CD4-positive, alpha-beta T cell treated with Interleukin-6 for 4 hours (primary cell): Measurements from ENCODE around the gene NTHL1.
"Not testable (repeated sequence)": the region's sequence is repeated elsewhere in the genome, so short reads cannot be mapped to it uniquely, and the experiment has no call there.

Experiments used
- DNase-seq: peaks from one replicate; pipeline ENCODE4 v3.0.0-alpha.2; 2020; ENCODE audit warnings: mixed read lengths

NTHL1 gene

DNA sequence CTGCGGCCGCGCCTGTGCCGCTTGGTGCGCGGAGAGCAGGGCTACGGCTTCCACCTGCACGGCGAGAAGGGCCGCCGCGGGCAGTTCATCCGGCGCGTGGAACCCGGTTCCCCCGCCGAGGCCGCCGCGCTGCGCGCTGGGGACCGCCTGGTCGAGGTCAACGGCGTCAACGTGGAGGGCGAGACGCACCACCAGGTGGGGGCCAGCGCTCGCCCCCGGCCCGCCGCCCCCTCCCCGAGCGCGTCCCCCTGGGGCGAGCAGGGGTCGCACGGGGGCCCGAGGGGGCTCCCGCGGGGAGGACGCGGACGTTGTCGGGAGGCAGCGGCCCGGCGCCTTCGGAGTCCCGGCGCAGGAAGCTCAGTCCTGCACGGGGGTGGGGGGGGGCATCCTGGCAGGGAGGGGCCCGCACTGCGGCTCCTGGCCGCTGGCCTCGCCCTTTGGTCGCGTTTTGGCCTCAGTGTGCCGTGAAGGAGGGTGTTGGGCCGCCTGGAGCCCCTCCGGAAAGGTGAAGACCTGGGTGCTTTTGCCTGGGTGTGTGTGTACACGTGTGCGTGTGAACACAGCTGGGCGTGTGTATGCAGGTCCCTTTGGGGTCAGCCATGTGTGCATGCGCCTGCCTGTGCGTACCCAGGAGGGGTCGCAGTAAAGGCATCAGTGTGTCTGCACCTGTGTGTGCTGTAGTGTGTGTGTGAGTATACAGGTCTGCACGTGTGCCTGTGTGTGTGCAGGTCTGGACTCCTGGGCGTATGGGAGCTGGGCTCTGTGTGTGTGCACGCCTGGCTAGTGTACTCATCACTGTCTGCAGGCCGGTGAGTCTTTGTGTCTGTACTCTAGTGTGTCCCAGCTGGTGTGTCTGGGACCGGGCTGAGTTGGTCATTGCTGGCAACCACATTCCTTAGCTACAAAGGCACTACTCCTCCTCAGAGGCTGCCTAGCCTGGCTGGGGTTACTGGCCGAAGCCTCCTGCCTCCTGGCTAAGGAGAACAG lies 20.3 kb downstream of the NTHL1 start:
- DNase-seq, result peak; percentile 31

DNA sequence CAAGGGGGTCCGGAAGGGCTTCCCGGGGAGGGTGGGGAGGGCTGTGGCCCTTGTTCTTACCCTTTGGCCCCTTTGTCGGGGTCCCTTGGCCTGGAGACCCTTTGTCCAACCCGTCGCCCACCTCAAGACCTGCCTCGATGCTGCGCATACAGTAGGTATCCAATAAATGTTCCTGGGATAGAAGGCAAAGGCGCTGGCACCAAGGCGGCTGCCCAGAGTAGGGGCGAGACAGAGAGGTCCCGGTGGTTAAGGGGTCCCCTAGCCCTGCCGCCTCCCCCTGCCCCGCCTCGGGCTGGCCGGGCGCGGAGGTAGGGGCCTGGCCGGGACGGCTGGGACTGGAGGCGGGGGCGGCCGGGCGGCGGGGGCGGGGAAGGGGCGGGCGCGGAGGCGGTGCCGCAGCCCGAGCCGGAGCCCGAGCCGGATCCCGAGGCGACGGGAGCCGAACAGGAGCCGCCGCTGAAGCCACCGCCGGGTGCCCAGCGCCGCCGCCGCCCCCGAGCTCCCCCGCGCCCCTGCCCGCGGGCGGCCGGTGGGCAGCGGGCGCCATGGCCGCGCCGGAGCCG lies 21.1 kb downstream of the NTHL1 start, which contains the start of gene NHERF2:
TSS of gene NHERF2 (plus strand) at position 442 of the 563 bp plus-strand sequence. CDS start at position 546, 104 bp downstream.
- DNase-seq, result peak; percentile 64

DNA sequence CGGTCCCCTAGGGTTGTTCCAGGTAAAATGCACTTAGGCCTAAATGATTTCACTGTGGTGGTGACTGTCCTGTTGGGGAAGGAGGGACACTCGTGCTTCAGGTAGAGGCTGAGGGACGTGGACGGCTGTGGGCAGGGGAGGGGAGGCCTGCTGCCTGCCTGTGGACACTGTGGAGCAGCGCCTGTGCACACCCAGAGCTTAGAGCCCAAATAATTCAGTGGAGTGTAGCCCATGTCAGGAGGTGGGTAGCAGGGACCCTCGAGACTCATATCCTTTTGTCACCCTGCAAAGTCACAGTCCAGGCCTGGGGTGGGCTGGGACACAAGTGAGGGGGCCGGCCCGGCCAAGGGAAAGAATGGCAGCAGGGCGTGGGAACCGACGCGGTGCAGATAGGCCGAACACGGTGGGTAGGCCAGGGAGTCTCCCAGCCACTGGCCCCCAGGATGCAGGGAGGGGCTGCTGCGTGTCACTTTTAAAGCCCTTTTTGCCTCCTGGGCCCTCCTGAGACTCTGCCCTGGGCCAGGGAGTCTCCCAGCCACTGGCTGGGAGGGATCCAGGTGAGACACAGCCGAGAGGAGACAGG lies 21.7 kb downstream of the NTHL1 start:
- DNase-seq, result no peak

DNA sequence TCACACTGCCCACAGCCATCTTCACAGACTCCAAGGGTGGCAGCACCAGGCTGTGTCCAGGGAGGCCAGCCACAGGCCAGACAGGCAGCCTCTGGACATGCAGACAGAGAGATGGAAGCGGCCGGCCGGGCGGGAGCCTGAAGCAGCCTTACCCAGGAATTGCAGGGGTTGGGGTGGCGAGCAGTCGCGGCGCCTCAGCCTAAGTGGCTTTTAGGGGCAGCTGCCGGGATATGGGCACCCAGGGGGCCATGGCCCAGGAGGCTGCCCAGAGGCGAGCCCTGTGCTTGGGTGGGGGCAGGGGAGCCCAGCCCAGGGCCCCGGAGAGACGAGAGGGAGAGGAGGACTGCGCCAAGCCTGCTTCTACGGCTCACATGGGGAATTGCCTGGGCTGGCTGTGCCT lies 22.4 kb downstream of the NTHL1 start:
- DNase-seq, result no peak

DNA sequence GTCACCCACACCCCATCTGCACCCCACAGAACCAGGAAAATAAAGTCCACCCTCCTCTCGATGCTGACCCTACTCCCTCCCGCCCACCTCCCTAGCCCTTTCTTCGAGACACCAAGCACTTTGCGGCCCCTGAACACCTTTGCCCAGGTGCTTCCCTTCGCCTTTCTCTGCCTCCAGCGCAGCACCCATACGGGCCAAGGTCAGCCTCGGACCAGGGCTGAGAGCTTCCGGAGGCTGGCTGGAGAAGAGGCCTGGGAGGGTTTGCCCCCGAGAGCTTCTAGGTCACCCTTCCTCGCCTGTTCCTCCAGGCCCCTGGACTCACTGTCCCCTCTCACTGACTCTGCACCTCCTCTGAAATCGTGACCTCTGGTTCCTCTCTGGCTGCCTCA lies 23.6 kb downstream of the NTHL1 start:
- DNase-seq, result no peak

DNA sequence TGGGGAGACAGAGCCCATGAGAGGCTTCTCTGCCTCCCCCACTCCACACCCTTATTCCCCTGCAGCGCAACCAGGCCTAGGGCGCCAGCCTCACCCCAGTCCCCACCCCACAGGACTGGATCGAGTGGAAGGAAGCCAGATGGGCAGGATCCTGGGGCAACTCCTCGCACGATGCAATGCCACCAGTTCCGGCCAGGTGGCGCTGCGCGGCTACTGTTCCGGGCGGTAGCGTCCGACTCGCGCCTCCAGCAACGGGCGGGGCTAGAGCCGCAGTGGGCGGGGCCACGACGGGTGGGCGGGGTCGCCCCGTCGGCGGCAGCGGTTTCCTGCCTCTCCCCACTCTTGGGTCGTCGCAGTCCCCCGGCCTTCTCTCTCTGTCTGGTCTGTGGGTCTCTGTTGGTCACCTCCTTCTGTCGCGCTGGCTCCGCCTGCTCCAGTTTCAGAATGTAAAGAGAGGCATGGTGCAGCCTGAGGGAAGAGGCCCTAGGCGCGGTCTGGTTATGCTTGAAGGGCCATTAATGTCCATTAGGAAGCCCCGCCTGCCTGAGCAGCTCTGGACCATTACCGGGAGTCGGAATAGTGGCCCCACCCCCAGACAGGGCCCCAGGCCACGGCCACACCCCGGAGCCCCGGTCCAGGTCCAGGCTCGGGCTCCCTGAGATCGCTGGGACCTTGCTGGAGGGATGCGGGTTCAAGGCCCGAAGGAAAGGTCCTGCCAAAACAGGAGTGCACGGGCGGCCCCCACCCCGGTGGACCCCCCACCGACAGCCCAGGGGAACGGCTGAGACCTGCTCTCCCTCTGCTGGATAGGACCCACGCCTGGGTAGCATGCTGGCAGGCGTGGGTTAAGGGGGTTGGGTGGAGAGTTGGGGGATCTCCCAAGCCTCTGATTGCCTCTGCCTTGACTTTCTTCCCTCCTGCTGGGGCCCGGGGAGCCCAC lies 24.3 kb downstream of the NTHL1 start:
- DNase-seq, result peak; percentile 95

DNA sequence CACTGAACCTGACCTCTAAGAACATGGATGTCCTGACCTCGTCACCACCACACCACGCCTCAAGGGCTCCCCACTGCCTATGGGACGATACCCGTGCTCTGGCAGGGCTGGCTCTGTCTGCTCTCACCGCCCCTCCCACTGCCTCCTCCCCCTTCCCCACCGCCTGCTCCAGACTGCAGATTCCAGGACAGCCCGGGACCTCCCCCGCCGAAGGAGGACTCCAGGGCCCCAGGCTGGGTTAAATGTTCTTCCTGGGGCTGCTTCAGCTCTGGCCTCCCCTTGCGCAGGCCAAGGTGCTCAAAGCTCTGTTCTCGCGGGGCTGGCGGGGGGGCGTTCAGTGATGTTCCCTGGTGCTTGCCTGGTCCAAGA lies 24.9 kb downstream of the NTHL1 start:
- peak; percentile 28 for DNase-seq

DNA sequence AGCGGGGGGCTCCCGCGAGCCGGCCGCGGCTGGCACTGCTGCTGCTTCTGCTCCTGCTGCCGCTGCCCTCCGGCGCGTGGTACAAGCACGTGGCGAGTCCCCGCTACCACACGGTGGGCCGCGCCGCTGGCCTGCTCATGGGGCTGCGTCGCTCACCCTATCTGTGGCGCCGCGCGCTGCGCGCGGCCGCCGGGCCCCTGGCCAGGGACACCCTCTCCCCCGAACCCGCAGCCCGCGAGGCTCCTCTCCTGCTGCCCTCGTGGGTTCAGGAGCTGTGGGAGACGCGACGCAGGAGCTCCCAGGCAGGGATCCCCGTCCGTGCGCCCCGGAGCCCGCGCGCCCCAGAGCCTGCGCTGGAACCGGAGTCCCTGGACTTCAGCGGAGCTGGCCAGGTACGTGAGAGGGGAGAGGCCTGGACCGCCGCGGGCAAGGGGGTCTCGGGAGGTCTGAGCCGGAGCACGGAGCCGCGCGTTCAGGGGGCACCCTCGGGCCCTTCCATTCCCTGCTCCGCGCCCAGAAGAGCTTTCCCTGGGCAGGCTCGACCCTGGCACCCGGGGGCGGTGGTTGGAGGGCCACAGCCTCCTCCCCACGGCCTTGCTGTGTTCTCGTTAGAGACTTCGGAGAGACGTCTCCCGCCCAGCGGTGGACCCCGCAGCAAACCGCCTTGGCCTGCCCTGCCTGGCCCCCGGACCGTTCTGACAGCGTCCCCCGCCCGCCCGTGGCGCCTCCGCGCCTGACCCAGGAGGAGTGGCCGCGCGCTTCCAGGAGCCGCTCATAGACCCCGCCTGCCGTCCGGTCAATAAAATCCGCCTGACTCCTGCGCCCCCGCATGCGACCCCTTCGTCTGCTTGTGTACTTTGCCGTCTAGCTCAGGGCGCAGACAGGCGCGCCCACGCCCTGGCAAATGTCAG lies 27.5 kb downstream of the NTHL1 start:
- DNase-seq, result no peak

DNA sequence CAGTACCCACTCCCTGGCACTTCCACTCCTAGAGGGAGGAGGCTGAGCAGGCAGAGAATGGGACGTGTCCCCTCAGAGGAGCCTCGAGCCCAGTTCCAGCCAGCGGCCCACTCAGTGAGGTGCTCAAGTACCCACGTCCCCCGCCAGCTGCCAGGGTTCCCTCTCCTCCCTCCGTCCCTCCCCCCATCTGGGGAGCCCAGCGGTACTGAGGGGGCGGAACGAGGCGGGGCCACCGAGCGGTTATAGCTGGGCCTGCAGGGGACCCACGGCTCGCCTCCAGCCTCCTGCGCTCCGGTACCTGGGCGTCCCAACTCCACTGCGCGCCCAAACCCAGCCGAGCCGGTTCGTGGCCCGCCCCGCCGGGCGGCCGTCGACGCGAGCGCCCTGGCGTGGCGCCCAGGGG lies 28.1 kb downstream of the NTHL1 start, which contains the start of gene NPW:
TSS of gene NPW (plus strand) at position 268 of the 403 bp plus-strand sequence.
- DNase-seq, result peak; percentile 26

DNA sequence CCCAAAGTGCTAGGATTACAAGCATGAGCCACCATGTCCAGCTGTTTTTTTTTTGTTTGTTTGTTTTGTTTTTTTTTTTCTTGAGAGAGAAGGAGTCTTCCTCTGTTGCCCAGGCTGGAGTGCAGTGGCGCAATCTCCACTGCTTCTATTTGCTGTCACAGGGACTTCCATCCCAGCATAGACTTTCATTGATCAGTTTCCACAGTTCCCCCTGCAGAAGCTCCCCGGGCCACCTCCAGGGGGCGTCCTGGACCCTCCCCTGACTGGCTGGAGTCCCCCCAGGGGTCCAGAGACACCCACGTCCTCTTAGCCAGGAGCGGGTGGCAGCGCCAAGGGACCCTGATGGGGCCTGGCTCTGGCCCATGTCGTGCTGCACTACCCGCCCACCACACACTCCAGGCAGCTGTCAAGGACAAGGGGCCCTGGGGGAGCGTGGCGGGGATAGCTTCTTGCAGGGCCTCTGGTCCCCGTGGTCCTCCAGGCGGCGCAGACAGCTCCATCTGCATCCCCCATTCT lies 31.2 kb downstream of the NTHL1 start:
- peak; percentile 40 for DNase-seq

DNA sequence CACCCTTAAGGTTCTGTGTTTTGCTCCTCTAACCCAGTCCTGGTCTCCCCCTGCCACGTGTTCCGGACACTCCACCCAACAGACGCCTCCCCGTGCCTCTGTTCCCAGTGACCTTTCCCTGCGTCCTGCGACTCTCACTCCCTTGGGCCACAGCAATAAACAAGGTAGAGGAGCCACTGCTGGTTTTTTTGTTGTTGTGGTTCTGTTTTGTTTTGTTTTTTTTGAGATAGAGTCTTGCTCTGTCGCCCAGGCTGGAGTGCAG lies 31.8 kb downstream of the NTHL1 start:
- DNase-seq, result no peak

DNA sequence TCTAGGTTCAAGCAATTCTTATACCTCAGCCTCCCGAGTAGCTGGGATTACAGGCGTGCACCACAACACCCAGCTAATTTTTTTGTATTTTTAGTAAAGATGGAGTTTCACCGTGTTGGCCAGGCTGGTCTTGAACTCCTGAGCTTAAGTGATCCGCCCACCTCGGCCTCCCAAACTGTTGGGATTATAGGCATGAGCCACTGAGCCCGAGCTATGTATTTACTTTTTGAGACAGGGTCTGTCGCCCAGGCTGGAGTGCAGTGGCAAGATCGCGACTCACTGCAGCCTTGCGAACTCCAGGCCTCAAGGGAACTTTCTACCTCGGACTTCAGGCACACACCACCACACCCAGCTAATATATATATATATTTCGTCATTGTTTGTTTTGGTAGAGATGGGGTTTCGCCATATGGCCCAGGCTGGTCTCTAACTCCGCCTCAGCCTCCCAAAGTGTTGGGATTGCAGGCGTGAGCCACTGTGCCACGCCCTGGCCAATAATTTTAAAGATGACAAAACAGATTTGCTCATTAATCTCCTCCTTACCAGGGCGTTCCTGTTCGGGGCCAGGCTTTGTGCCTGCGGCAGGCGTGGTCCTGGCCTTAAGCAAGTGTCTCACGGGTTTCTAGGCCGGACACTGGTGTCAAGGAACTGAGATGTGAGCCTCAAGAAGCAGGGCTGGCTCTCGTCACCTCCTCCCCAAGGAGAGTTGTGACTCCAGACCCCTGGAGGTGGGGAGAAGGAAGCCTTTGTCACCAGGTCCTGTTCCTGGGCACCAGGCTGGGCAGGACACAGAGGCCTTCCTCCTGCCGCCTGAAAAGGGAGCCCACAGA lies 32.3 kb downstream of the NTHL1 start:
- DNase-seq, result no peak

DNA sequence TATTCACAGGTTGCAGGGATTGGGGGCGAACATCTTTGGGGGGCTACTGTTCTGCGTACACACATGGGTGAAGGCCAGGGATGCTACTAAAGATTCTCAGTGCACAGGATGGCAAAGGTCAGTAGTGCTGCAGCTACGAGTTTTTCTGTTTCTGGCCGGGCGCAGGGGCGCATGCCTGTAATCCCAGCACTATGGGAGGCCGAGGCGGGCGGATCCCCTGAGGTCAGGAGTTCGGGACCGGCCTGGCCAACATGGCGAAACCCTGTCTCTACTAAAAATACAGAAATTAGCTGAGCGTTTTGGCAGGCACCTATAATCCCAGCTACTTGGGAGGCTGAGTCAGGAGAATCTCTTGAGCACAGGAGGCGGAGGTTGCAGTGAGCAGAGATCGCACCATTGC lies 34.1 kb downstream of the NTHL1 start:
- DNase-seq, result no peak

DNA sequence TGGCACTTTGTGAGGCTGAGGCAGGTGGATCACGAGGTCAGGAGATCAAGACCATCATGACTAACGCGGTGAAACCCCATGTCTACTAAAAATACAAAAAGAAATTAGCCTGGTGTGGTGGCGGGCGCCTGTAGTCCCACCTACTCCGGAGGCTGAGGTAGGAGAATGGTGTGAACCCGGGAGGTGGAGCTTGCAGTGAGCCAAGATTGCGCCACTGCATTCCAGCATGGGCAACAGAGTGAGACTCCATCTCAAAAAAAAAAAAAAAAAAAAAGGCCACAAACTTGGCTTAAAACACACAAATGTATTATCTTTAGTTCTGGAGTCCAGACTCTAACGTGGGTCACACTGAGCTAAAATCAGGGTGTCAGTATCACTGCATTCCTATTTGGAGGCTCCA lies 35.9 kb downstream of the NTHL1 start:
- not testable (repeated sequence) for DNase-seq

DNA sequence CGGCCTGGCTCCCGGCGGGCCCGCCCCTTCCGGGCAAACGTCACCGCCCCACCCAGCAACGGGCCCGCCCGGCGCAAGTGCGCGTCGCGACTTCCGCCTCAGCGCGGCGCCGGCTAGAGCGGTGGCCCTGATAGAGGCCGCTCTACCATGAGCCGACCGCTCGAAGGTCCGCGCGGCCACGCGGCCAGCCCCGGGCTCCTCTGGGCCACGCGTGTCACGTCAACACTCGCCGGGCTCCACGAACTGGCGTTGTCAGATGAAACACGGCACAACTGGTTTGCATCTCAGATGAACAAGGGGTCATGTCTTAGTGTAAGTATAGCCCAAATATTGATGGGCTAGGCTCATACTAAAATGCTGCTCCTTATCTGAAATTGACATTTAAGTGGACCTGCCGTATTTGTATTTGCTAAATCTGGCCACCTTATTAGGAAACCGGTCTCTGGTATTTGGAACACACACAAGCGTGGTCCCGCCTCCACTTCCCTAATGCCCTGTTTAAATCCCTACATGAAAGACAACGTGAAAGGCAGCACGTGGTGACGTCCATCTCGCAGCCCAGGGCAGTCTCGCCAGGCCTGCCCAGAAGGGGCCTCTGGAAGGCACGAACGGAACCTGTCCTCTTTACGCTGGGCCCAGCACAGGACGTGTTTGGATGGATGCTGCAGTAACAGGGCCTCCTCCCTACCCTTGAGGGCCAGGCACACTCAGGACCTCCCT lies 37.7 kb downstream of the NTHL1 start, which contains the start of gene ZNF598:
TSS of gene ZNF598 (minus strand) at position 31 of the 720 bp plus-strand sequence.
- DNase-seq, result peak; percentile 84

DNA sequence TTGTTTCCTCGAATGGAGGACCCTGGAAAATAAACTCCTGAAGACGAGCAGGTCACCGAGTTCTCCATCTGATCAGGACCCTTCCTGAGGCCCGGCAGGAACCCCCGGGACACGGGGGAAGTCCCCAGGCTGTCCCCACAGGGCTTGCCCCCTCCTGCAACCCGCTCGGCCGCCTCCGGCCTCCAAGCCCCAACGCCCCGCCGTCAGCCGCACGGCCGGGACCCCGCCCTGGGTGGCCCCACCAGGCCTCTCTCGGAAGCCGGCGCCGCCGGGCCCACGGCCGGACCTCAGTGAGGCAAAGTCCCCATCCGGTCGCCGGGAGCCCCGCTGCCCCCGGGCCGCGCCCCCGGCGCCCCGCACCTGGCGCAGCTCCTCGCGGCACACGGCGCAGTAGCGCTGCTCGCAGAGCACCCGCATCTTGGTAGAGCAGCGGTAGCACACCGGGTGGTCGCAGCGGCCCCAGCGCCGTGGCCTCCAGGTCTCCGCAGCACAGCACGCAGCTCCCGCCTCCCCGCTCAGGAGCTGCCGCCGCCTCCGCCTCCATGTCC lies 38.4 kb downstream of the NTHL1 start:
- peak; percentile 7 for DNase-seq

DNA sequence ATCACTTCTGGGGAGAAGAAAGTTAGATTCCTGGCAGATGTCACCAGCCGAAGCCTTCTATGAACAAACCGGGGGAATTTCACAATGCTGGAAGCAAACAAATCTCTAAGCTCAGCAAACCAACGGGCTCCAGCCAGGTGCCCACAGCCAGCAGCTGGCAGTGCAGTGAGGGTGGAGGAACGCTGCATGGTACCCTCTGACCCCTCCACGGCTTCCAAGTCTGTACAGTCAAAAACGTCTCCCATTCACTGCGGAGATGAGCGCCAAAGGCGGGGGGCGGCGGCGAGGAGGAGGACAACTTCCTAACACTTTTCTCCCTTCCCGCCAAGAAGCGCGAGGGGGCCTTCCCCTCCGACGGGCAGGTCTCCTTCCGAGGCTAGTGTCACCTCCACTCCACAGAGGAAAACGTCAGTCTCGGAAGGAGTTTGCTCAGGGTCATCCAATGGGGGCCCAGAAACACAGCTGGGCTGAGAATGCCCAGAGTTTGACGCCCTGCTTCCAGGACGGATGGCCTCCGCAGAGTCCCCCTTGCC lies 38.9 kb downstream of the NTHL1 start:
- peak; percentile 23 for DNase-seq

DNA sequence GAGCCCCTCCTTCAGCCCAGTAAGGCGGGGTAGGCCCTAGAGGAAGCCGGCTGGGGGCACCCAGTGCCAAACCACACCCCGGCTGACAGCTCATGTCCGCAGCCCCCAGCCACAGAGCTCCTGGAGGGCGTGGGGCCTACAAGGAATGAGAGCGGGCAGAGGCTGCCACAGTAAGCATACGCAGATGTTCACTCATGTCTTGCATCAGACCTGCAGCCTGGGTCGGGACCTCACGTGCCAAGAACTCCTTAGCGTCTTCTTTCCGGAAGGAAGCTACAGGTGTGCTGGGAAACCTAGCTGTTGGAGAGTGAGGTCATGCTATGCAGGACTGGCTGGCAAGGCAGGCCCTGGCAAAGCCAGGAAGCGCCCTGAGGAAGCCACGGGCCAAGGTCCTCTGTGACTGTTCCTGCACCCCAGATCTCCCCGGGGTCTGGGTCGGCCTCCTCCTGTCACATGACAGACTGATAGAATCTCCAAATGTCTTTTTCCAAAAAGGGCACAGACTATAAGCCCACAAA lies 39.6 kb downstream of the NTHL1 start:
- peak; percentile 30 for DNase-seq
